ENCODE measurements around the gene ICOS.

Gene ICOS

GRCh38 chr2:203893401-203893800 is 43.2 kb upstream of the ICOS start (continued):
- TF ChIP-seq PPARA (CRISPR knock-in tag; IDR thresholded peaks at IDR 0.05; ENCODE audit: borderline replicate concordance): no peak
- no peak for TF ChIP-seq ZNF70 (CRISPR knock-in tag; IDR thresholded peaks at IDR 0.05)
- no peak for TF ChIP-seq ISL1 (CRISPR knock-in tag; IDR thresholded peaks at IDR 0.05)
- no peak for TF ChIP-seq GLIS3 (CRISPR knock-in tag; IDR thresholded peaks at IDR 0.05)
- TF ChIP-seq RARB (CRISPR knock-in tag; IDR thresholded peaks at IDR 0.05): no peak
- no peak for TF ChIP-seq TCF4 (CRISPR knock-in tag; IDR thresholded peaks at IDR 0.05; ENCODE audit: borderline replicate concordance)

DNA sequence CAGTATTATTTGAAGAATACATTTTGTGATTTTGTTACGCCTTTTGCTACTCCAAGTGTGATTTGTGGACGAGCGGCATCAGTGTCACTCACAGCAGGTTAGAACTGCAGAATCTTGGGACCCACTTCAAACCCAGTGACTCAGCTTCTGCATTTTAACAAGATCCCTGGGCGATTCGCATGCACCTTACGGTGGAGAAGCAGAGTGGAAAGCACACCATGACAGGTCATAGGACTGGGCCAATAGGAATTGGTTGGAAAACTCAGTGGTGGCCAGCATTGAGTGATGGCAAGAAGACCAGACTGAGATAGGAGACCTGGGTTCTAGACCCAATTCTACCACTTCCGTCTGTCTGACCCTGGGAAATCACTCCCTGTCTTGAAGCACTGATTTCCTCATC is 42.7 kb upstream of the ICOS start:
- ATAC-seq: no peak
- TF ChIP-seq ISL1 (CRISPR knock-in tag; IDR thresholded peaks at IDR 0.05) (no peak), ARNTL (CRISPR knock-in tag; IDR thresholded peaks at IDR 0.05; ENCODE audit: borderline replicate concordance, low read depth) (no peak), ZNF565 (CRISPR knock-in tag; conservative IDR thresholded peaks at IDR 0.05; ENCODE audit: low read depth) (no peak), ESRRG (CRISPR knock-in tag; IDR thresholded peaks at IDR 0.05) (no peak), RARB (CRISPR knock-in tag; IDR thresholded peaks at IDR 0.05) (no peak), SNAI2 (CRISPR knock-in tag; IDR thresholded peaks at IDR 0.05) (no peak), ZFP30 (CRISPR knock-in tag; IDR thresholded peaks at IDR 0.05) (no peak), OSR1 (CRISPR knock-in tag; IDR thresholded peaks at IDR 0.05) (no peak), ZNF70 (CRISPR knock-in tag; IDR thresholded peaks at IDR 0.05) (no peak), ZNF8 (CRISPR knock-in tag; IDR thresholded peaks at IDR 0.05) (no peak), CREB5 (CRISPR knock-in tag; IDR thresholded peaks at IDR 0.05; ENCODE audit: low read depth) (no peak), TCF4 (CRISPR knock-in tag; IDR thresholded peaks at IDR 0.05; ENCODE audit: borderline replicate concordance) (no peak), ZFP3 (CRISPR knock-in tag; IDR thresholded peaks at IDR 0.05) (no peak), GLIS3 (CRISPR knock-in tag; IDR thresholded peaks at IDR 0.05) (no peak), ZC3H10 (CRISPR knock-in tag; IDR thresholded peaks at IDR 0.05) (no peak)
- TF ChIP-seq, protein P1, sequence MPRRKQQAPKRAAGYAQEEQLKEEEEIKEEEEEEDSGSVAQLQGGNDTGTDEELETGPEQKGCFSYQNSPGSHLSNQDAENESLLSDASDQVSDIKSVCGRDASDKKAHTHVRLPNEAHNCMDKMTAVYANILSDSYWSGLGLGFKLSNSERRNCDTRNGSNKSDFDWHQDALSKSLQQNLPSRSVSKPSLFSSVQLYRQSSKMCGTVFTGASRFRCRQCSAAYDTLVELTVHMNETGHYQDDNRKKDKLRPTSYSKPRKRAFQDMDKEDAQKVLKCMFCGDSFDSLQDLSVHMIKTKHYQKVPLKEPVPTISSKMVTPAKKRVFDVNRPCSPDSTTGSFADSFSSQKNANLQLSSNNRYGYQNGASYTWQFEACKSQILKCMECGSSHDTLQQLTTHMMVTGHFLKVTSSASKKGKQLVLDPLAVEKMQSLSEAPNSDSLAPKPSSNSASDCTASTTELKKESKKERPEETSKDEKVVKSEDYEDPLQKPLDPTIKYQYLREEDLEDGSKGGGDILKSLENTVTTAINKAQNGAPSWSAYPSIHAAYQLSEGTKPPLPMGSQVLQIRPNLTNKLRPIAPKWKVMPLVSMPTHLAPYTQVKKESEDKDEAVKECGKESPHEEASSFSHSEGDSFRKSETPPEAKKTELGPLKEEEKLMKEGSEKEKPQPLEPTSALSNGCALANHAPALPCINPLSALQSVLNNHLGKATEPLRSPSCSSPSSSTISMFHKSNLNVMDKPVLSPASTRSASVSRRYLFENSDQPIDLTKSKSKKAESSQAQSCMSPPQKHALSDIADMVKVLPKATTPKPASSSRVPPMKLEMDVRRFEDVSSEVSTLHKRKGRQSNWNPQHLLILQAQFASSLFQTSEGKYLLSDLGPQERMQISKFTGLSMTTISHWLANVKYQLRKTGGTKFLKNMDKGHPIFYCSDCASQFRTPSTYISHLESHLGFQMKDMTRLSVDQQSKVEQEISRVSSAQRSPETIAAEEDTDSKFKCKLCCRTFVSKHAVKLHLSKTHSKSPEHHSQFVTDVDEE (CRISPR knock-in tag; IDR thresholded peaks at IDR 0.05): no peak
- TF ChIP-seq, protein P2, sequence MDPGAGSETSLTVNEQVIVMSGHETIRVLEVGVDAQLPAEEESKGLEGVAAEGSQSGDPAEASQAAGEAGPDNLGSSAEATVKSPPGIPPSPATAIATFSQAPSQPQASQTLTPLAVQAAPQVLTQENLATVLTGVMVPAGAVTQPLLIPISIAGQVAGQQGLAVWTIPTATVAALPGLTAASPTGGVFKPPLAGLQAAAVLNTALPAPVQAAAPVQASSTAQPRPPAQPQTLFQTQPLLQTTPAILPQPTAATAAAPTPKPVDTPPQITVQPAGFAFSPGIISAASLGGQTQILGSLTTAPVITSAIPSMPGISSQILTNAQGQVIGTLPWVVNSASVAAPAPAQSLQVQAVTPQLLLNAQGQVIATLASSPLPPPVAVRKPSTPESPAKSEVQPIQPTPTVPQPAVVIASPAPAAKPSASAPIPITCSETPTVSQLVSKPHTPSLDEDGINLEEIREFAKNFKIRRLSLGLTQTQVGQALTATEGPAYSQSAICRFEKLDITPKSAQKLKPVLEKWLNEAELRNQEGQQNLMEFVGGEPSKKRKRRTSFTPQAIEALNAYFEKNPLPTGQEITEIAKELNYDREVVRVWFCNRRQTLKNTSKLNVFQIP (CRISPR knock-in tag; IDR thresholded peaks at IDR 0.05; ENCODE audit: borderline replicate concordance, low read depth): no peak
- TF ChIP-seq, protein P3, sequence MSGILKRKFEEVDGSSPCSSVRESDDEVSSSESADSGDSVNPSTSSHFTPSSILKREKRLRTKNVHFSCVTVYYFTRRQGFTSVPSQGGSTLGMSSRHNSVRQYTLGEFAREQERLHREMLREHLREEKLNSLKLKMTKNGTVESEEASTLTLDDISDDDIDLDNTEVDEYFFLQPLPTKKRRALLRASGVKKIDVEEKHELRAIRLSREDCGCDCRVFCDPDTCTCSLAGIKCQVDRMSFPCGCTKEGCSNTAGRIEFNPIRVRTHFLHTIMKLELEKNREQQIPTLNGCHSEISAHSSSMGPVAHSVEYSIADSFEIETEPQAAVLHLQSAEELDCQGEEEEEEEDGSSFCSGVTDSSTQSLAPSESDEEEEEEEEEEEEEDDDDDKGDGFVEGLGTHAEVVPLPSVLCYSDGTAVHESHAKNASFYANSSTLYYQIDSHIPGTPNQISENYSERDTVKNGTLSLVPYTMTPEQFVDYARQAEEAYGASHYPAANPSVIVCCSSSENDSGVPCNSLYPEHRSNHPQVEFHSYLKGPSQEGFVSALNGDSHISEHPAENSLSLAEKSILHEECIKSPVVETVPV (CRISPR knock-in tag; IDR thresholded peaks at IDR 0.05): no peak

DNA sequence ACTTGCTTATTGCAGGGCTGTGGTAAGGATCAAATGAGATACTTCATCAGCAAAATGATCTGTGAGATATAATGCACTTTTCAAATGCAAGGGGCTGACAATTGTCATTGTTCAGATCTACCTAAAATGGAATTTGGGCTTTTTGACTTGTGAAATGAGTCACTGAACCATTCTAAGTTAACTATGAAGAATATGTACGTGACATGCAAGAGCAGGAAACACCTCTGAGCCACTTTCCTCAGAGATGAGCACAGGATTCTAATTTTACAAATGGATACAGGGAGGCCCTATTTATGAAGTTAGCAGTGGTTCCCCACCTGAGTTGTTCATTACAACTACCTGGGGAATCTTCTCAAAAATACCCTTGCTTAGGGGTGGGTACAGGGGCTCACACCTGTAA is 42.3 kb upstream of the ICOS start:
- TF ChIP-seq, protein P1 (CRISPR knock-in tag; IDR thresholded peaks at IDR 0.05): no peak
- TF ChIP-seq RARB (CRISPR knock-in tag; IDR thresholded peaks at IDR 0.05): no peak
- no peak for TF ChIP-seq ZC3H10 (CRISPR knock-in tag; IDR thresholded peaks at IDR 0.05)
- no peak for TF ChIP-seq ZNF565 (CRISPR knock-in tag; conservative IDR thresholded peaks at IDR 0.05; ENCODE audit: low read depth)
- no peak for TF ChIP-seq ZNF8 (CRISPR knock-in tag; IDR thresholded peaks at IDR 0.05)
- no peak for TF ChIP-seq BACH2 (CRISPR knock-in tag; IDR thresholded peaks at IDR 0.05; ENCODE audit: borderline replicate concordance)
- no peak for TF ChIP-seq PPARA (CRISPR knock-in tag; IDR thresholded peaks at IDR 0.05; ENCODE audit: borderline replicate concordance)
- no peak for TF ChIP-seq ESRRG (CRISPR knock-in tag; IDR thresholded peaks at IDR 0.05)
- TF ChIP-seq GLIS3 (CRISPR knock-in tag; IDR thresholded peaks at IDR 0.05): no peak
- TF ChIP-seq, protein P3 (CRISPR knock-in tag; IDR thresholded peaks at IDR 0.05): no peak
- no peak for ATAC-seq

All from SK-N-SH treated with all-trans-retinoic acid at 6 μM for 48 hours (cell line).